Measurements from ENCODE around the gene CFP.
A peak's percentile ranks its signal among the peaks of the same experiment; 100 is the strongest.
"Not testable (repeated sequence)": the region's sequence is repeated elsewhere in the genome, so short reads cannot be mapped to it uniquely, and the experiment has no call there.

CFP gene

DNA sequence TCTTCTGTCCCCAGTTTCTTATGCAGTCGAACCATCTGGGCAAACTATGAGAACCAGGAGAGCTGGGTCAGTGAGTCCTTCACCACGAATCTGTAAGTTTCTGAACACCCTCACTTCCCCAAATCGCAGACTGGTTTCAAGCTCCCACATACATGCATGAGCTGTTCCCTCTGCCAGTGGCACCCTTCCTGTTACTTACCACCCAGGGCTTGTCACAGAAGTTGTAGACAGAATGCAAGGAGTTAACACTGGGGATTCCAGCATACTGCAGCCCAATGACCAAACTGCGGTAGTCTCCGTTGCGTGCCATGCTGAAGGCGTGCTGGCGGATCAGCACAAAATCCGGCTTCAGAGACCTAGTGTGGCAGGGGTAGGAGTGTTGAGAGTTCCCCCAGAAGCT lies 24.7 kb downstream of the CFP start:
- Histone ChIP-seq H2AFZ (ENCODE audit: low read depth, low read length) (no peak overlapping the region), H4K20me1 (ENCODE audit: insufficient read depth, low read length) (no peaks in the 10 kb centered on the region), H3K9me3 (ENCODE audit: insufficient read depth, low read length, severe bottlenecking) (no peaks in the 10 kb centered on the region), H3K4me2 (ENCODE audit: insufficient read depth, low read length) (no peak overlapping the region), H3K4me1 (ENCODE audit: insufficient read depth, low read length) (no peaks in the 10 kb centered on the region), H3K27ac (ENCODE audit: low read length) (no peak overlapping the region), H3K36me3 (ENCODE audit: insufficient read depth, low read length) (no peaks in the 10 kb centered on the region), H3K9ac (ENCODE audit: low read depth, low read length) (no peak overlapping the region), H3K4me3 (ENCODE audit: low read depth in 1 of 2, low read length in 2 of 2) (no peak overlapping the region), H3K79me2 (ENCODE audit: insufficient read depth, low read length) (no peaks in the 10 kb centered on the region), H3K27me3 (ENCODE audit: insufficient read depth, low read length, poor library complexity) (no peaks in the 10 kb centered on the region)
- no peak for DNase-seq
- ATAC-seq (ENCODE audit: insufficient read depth, low read depth), result no peak
- TF ChIP-seq, protein P1, sequence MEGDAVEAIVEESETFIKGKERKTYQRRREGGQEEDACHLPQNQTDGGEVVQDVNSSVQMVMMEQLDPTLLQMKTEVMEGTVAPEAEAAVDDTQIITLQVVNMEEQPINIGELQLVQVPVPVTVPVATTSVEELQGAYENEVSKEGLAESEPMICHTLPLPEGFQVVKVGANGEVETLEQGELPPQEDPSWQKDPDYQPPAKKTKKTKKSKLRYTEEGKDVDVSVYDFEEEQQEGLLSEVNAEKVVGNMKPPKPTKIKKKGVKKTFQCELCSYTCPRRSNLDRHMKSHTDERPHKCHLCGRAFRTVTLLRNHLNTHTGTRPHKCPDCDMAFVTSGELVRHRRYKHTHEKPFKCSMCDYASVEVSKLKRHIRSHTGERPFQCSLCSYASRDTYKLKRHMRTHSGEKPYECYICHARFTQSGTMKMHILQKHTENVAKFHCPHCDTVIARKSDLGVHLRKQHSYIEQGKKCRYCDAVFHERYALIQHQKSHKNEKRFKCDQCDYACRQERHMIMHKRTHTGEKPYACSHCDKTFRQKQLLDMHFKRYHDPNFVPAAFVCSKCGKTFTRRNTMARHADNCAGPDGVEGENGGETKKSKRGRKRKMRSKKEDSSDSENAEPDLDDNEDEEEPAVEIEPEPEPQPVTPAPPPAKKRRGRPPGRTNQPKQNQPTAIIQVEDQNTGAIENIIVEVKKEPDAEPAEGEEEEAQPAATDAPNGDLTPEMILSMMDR (IDR thresholded peaks at IDR 0.05; ENCODE audit: borderline replicate concordance, extremely low read depth, low read length, poor library complexity, severe bottlenecking), result no peak
- TF ChIP-seq EZH2 (IDR thresholded peaks at IDR 0.05; ENCODE audit: borderline replicate concordance, low read depth, low read length, severe bottlenecking), result no peak

DNA sequence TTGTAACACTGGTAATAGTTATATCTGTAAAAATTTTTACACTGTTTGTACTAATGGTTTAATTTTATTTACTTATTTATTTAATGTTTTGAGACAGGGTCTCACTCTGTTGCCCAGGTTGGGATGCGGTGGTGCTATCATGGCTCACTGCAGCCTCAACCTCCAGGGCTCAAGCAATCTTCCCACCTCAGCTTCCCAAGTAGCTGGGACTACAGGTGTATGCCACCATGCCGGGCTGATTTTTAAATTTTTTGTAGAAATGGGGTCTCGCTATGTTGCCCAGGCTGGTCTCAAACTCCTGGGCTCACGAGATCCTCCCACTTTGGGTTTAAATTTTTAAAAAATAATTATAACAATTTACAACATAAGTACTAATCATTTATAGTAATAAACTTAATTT lies 26.6 kb downstream of the CFP start:
- H3K9ac ChIP-seq (ENCODE audit: low read depth, low read length); H3K4me1 ChIP-seq (ENCODE audit: insufficient read depth, low read length); H3K4me2 ChIP-seq (ENCODE audit: insufficient read depth, low read length); H3K27ac ChIP-seq (ENCODE audit: low read length); H3K4me3 ChIP-seq (ENCODE audit: low read depth in 1 of 2, low read length in 2 of 2); H3K27me3 ChIP-seq (ENCODE audit: insufficient read depth, low read length, poor library complexity); H3K36me3 ChIP-seq (ENCODE audit: insufficient read depth, low read length); H3K79me2 ChIP-seq (ENCODE audit: insufficient read depth, low read length); ATAC-seq (ENCODE audit: insufficient read depth, low read depth); H3K9me3 ChIP-seq (ENCODE audit: insufficient read depth, low read length, severe bottlenecking); H4K20me1 ChIP-seq (ENCODE audit: insufficient read depth, low read length); H2AFZ ChIP-seq (ENCODE audit: low read depth, low read length); DNase-seq: not testable (repeated sequence)

DNA sequence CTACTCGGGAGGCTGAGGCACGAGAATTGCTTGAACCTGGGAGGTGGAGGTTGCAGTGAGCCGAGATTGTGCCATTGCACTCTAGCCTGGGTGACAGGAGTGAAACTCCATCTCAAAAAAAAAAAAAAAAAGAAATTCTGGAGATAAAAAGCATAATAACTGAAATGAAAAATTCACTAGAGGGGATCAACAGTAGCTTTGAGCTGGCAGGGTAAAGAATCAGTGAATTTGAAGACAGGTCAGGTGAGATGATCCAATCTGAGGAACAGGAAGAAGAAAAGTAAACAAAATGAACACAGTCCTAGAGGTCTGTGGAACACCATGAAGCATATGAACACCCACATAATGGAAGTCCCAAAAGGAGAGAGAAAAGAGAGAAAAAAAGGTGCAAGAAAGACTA lies 32.5 kb downstream of the CFP start:
- H4K20me1 ChIP-seq (ENCODE audit: insufficient read depth, low read length), result no peaks in the 10 kb centered on the region
- no peak overlapping the region for H3K4me3 ChIP-seq (ENCODE audit: low read depth in 1 of 2, low read length in 2 of 2)
- DNase-seq (no peak), ATAC-seq (ENCODE audit: insufficient read depth, low read depth) (no peak)
- no peak overlapping the region for H3K4me2 ChIP-seq (ENCODE audit: insufficient read depth, low read length)
- no peaks in the 10 kb centered on the region for H3K36me3 ChIP-seq (ENCODE audit: insufficient read depth, low read length)
- H3K9me3 ChIP-seq (ENCODE audit: insufficient read depth, low read length, severe bottlenecking), result peaks cover 2% of the 10 kb centered on the region
- no peaks in the 10 kb centered on the region for H3K27me3 ChIP-seq (ENCODE audit: insufficient read depth, low read length, poor library complexity)
- H2AFZ ChIP-seq (ENCODE audit: low read depth, low read length), result no peak overlapping the region
- TF ChIP-seq, protein P1 (IDR thresholded peaks at IDR 0.05; ENCODE audit: borderline replicate concordance, extremely low read depth, low read length, poor library complexity, severe bottlenecking), result no peak
- TF ChIP-seq EZH2 (IDR thresholded peaks at IDR 0.05; ENCODE audit: borderline replicate concordance, low read depth, low read length, severe bottlenecking), result no peak
- no peak overlapping the region for H3K9ac ChIP-seq (ENCODE audit: low read depth, low read length)
- no peaks in the 10 kb centered on the region for H3K79me2 ChIP-seq (ENCODE audit: insufficient read depth, low read length)
- H3K27ac ChIP-seq (ENCODE audit: low read length), result no peak overlapping the region
- H3K4me1 ChIP-seq (ENCODE audit: insufficient read depth, low read length), result peaks cover 13% of the 10 kb centered on the region

DNA sequence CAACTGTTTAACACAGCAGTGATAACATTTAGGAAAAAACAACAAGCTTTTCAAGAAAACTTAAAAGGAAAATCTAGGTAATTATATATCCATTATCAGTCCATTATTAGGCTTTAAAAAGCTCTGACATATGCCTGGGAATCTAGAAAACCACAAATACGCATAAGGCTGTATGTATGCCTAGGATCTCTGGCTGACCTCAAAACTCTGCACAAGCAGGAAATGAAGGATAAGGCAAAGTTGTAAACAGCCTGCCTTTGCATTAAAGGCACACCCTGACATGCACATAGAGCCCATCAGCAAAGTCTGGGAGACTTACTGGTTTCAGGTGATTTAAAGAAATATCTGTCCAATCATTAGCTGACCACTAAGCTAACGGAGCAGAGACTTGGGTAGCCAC lies 33.5 kb downstream of the CFP start:
- Histone ChIP-seq H3K27me3 (ENCODE audit: insufficient read depth, low read length, poor library complexity) (no peaks in the 10 kb centered on the region), H3K4me1 (ENCODE audit: insufficient read depth, low read length) (peaks cover 13% of the 10 kb centered on the region), H2AFZ (ENCODE audit: low read depth, low read length) (peak overlapping the region; percentile 39; the same call in 1 of the 2 replicates), H3K4me2 (ENCODE audit: insufficient read depth, low read length) (no peak overlapping the region), H3K27ac (ENCODE audit: low read length) (peak overlapping the region; percentile 36; the same call in 1 of the 2 replicates), H4K20me1 (ENCODE audit: insufficient read depth, low read length) (no peaks in the 10 kb centered on the region), H3K79me2 (ENCODE audit: insufficient read depth, low read length) (no peaks in the 10 kb centered on the region), H3K9ac (ENCODE audit: low read depth, low read length) (no peak overlapping the region), H3K4me3 (ENCODE audit: low read depth in 1 of 2, low read length in 2 of 2) (no peak overlapping the region), H3K36me3 (ENCODE audit: insufficient read depth, low read length) (no peaks in the 10 kb centered on the region), H3K9me3 (ENCODE audit: insufficient read depth, low read length, severe bottlenecking) (peaks cover 2% of the 10 kb centered on the region)
- DNase-seq, result no peak
- peak; percentile 64; the same call in 2 of the 3 replicates for ATAC-seq (ENCODE audit: insufficient read depth, low read depth)
- no peak for TF ChIP-seq EZH2 (IDR thresholded peaks at IDR 0.05; ENCODE audit: borderline replicate concordance, low read depth, low read length, severe bottlenecking)
- TF ChIP-seq, protein P1 (IDR thresholded peaks at IDR 0.05; ENCODE audit: borderline replicate concordance, extremely low read depth, low read length, poor library complexity, severe bottlenecking), result no peak
